Activated T-cell treated with anti-CD3 and anti-CD28 coated beads, Interleukin-2, amount 50 U/mL, for 24 hours (primary cell): ENCODE data around the gene FECH.

Experiments
- DNase-seq: peaks from one replicate; pipeline ENCODE4 v3.0.0-alpha.2; 2020
- H3K27ac Mint-ChIP-seq: 2 replicates; pipeline ENCODE4 v1.8.0; 2020; ENCODE audit warnings: mild to moderate bottlenecking, mixed read lengths
- H3K27me3 Mint-ChIP-seq: 2 replicates; pipeline ENCODE4 v1.8.0; 2020; ENCODE audit warnings: mixed read lengths
- H3K36me3 Mint-ChIP-seq: 2 replicates; pipeline ENCODE4 v1.8.0; 2020; ENCODE audit warnings: low read depth, mixed read lengths
- H3K4me1 Mint-ChIP-seq: 2 replicates; pipeline ENCODE4 v1.8.0; 2020; ENCODE audit warnings: low read depth, mixed read lengths
- H3K4me3 Mint-ChIP-seq: 2 replicates; pipeline ENCODE4 v1.8.0; 2020; ENCODE audit warnings: mild to moderate bottlenecking, moderate library complexity, mixed read lengths
- H3K9me3 Mint-ChIP-seq: 2 replicates; pipeline ENCODE4 v1.8.0; 2020; ENCODE audit warnings: mixed read lengths

The FECH gene

DNA sequence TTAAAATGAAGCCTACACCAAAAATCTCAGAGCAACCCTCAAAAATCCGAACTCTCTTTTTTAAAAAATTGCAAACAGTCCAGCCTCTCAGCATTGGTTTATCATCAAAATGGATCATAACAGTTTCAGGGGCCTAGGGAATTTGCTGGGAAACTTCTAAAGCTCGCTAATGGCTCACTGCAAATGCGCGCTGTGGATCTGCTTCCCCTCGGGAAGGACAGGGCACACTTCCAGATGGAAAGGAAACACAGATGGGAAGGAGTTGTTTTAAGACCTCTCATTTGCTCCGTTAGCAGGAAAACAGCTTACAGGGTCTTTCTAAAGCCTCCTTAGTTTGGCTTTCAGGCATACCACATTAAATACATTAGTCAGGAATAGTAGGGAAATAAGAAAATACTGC lies 27.2 kb downstream of the FECH start:
- DNase-seq, result no peak
- Mint-ChIP-seq H3K27ac (no peak overlapping the region), H3K9me3 (no peaks in the 10 kb centered on the region), H3K27me3 (no peaks in the 10 kb centered on the region), H3K4me1 (peaks cover 4% of the 10 kb centered on the region), H3K36me3 (peaks cover 80% of the 10 kb centered on the region), H3K4me3 (no peak overlapping the region)

DNA sequence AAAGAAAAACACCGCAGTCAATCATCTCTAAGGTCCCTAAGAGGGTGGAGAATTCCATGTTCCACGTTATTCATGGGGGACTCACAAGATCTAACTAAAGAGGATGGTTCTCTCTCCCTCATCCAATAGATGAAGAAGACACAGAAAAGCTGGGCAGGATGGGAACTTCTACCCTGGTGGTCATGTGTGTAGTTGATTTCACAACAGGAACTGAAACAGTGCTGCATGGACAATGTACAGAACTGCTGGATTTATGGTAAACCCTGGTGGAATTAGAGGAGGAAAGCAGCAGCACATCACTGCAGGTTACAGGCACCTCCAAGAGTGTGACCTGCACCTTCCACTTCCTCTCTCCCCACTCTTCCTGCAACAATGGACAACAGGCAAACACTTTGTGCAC lies 31.4 kb downstream of the FECH start:
- no peak overlapping the region for H3K27ac Mint-ChIP-seq
- H3K36me3 Mint-ChIP-seq, result peaks cover 81% of the 10 kb centered on the region
- no peak for DNase-seq
- no peaks in the 10 kb centered on the region for H3K27me3 Mint-ChIP-seq
- no peak overlapping the region for H3K4me3 Mint-ChIP-seq
- H3K9me3 Mint-ChIP-seq, result no peaks in the 10 kb centered on the region
- no peaks in the 10 kb centered on the region for H3K4me1 Mint-ChIP-seq

DNA sequence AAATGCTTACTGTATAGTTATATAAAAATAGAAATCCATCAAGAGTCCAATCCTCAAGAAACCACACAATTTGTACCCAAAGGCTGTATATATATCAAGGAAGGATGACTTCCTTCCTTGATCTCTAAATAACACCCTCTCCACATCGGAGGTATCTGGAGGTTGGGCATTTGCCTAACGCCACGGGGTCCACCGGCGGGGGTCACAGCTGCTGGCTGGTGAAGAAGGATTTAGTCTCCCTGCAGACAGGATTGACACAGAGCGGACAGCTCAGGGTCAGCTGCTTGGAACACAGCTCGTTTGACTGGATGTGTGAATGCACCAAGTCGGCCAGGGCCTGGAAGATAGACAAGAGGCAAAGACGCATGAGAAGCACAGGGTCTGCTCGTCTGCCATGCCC lies 36.0 kb downstream of the FECH start:
- H3K4me3 Mint-ChIP-seq, result no peak overlapping the region
- H3K27me3 Mint-ChIP-seq, result no peaks in the 10 kb centered on the region
- H3K9me3 Mint-ChIP-seq, result no peaks in the 10 kb centered on the region
- H3K27ac Mint-ChIP-seq, result no peak overlapping the region
- peaks cover 7% of the 10 kb centered on the region for H3K4me1 Mint-ChIP-seq
- DNase-seq, result no peak
- peaks cover 46% of the 10 kb centered on the region for H3K36me3 Mint-ChIP-seq

- Mint-ChIP-seq H3K4me3 (no peak overlapping the region), H3K9me3 (no peaks in the 10 kb centered on the region), H3K36me3 (peaks cover 19% of the 10 kb centered on the region), H3K27ac (no peak overlapping the region), H3K27me3 (no peaks in the 10 kb centered on the region), H3K4me1 (peaks cover 11% of the 10 kb centered on the region)
- DNase-seq, result no peak
Observed at GRCh38 chr18:57547260-57547659, 39.2 kb downstream of the FECH start.

DNA sequence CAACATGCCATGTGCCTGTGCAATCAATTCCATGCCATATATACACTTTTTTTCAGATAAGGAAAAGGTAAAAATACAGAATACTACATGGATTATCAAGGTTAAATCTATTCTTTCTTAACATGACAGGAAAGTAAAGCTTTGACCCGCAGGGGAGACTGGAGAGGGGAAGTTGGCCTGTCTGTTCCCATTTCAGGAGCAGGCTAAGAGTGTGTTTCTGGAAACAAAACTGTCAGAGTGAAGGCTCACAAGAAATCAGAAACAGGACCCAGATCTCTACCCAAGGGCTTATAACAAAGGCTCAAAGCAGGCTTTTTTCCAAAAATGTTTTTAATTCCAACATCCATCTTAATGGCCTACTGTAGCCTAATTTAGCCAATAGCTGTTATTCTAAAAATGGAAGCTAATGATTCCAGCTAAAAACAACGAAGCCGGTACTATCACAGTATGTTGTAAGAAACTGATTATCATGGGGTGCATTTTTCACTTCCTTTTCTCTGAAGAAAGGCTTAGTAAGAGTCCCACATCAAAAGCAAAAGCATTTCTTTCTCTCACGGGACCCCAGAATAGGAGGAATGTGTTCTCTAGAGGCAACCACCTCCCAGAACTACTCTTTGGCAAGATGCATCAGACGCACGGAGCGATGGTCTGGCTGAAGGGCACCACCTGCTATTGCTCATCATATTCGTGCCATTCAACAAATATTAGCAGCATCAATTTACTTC lies 41.4 kb downstream of the FECH start:
- Mint-ChIP-seq H3K36me3 (peaks cover 8% of the 10 kb centered on the region), H3K4me3 (no peak overlapping the region), H3K9me3 (no peaks in the 10 kb centered on the region), H3K27me3 (no peaks in the 10 kb centered on the region), H3K4me1 (peaks cover 11% of the 10 kb centered on the region), H3K27ac (no peak overlapping the region)
- no peak for DNase-seq

DNA sequence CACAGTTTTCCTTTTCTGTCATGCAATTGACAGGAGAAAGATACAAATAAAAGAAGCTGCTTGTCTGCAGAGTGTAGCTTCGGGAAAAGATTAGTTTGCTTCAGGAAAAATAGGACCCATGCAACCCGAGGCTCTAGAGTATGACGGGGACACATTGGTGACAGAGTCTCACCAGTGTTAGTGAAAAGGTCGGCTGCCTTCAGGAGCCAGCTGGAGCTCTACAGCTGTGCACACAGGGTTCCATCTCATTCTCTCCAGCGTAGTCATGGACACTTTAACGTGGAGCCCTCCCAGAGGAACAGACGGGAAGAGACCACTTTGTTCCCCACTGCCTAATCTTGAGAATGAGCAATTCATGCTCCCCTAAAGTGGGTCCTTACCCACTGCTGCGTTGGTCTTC lies 42.9 kb downstream of the FECH start:
- Mint-ChIP-seq H3K4me1 (peaks cover 11% of the 10 kb centered on the region), H3K27ac (no peak overlapping the region), H3K9me3 (no peaks in the 10 kb centered on the region), H3K27me3 (no peaks in the 10 kb centered on the region), H3K36me3 (peaks cover 2% of the 10 kb centered on the region), H3K4me3 (no peak overlapping the region)
- DNase-seq, result no peak

DNA sequence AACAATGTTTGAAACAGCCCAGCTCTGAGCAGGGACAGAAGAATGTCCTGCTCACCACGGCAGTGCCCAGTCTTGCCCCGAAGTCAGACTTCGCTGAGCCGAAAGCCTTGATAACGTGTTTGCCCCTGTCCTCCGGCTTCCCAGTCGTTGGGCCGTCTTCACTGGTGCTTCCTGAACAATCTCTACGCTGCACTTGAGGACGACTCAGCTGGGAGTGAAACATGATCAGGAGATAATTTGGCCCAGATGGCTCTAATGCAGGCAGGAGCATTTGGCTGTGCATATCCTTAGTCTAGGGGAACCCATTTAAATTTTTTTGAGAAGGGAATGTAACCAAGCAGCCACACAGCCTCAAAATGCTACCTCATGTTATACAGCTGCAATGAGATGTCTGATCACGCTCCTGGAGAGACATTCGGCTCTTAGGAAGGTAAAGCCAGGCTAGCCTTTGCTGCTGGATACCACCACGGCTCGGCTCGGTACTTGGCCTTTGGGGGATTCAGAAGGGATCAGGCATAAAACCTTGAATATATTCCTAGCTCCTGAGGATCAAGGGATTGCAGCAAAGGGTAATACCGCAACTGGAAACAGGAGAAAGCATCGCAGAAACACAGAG lies 43.6 kb downstream of the FECH start:
- no peak for DNase-seq
- H3K27ac Mint-ChIP-seq, result no peak overlapping the region
- H3K4me1 Mint-ChIP-seq, result peaks cover 11% of the 10 kb centered on the region
- H3K9me3 Mint-ChIP-seq, result no peaks in the 10 kb centered on the region
- H3K4me3 Mint-ChIP-seq, result no peak overlapping the region
- H3K36me3 Mint-ChIP-seq, result peaks cover 2% of the 10 kb centered on the region
- no peaks in the 10 kb centered on the region for H3K27me3 Mint-ChIP-seq

DNA sequence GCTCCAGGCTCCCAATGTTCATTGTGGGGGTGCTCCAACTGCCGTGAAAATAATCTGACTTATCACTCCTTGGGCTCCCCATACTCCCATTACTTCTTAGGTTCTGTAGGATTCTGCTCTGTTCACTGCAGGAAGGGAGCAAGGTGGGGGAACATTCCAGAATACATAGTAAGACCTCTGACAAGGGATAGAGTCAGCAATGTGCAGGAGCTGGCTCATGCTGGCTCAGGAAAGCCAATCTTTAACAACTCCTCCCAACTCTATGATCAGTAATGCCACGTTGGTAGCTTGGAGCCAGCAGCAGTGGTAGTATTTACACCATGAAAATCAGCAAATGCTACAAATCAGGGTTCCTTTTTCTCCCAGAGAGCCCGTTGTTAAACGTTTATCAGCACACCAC lies 44.4 kb downstream of the FECH start:
- no peak overlapping the region for H3K27ac Mint-ChIP-seq
- DNase-seq, result no peak

GRCh38 chr18:57539702-57540101 lies 46.8 kb downstream of the FECH start:
- Mint-ChIP-seq H3K36me3 (no peaks in the 10 kb centered on the region), H3K27me3 (no peaks in the 10 kb centered on the region), H3K4me1 (no peaks in the 10 kb centered on the region), H3K9me3 (no peaks in the 10 kb centered on the region), H3K27ac (no peak overlapping the region), H3K4me3 (no peak overlapping the region)
- no peak for DNase-seq

More for the DNA sequence above, 44.4 kb downstream of the FECH start:
- H3K27me3 Mint-ChIP-seq, result no peaks in the 10 kb centered on the region
- no peaks in the 10 kb centered on the region for H3K9me3 Mint-ChIP-seq
- H3K4me1 Mint-ChIP-seq, result peaks cover 11% of the 10 kb centered on the region
- no peak overlapping the region for H3K4me3 Mint-ChIP-seq
- H3K36me3 Mint-ChIP-seq, result no peaks in the 10 kb centered on the region

DNA sequence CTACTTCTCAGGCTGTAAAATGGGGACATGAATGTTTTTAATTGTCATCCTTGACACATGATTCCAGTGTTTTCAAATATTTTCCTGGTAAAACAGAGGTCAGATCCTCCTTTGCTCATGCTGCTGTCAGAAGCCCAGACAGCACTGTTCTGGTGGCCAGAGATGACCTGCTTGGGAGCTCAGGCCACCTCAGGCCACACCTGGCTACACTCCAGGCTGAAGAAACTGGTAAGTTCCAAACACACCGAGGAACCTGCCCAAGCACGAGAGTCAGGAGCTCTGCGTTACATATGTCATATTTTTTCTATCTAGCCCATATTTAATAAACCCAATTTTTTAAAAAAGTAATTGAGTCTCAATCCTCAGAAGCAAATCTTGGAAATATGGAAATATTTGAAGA lies 47.9 kb downstream of the FECH start:
- no peaks in the 10 kb centered on the region for H3K9me3 Mint-ChIP-seq
- H3K27ac Mint-ChIP-seq, result no peak overlapping the region
- no peaks in the 10 kb centered on the region for H3K36me3 Mint-ChIP-seq
- no peaks in the 10 kb centered on the region for H3K27me3 Mint-ChIP-seq
- H3K4me3 Mint-ChIP-seq, result no peak overlapping the region
- H3K4me1 Mint-ChIP-seq, result no peaks in the 10 kb centered on the region
- no peak for DNase-seq

DNA sequence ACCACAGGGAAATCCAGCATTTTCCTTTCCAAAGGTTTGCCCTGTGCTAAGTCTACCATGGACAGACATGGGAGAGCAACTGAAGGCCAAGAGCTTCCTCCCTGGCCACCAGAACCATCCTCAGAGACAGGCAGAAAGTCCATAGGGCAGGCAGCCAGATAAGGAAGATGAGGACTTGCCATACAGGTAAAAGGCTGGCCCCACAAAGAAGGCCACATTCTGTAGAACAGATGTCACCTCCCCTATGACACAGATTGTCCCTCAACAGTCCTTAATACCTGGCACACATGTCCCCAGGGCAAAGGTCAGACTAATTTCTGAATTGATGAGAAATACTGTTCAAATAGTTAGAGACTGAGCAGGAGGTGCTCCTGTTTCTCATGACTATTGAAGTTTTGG lies 52.0 kb downstream of the FECH start:
- Mint-ChIP-seq H3K27me3 (no peaks in the 10 kb centered on the region), H3K9me3 (no peaks in the 10 kb centered on the region), H3K4me3 (no peak overlapping the region), H3K36me3 (no peaks in the 10 kb centered on the region), H3K4me1 (no peaks in the 10 kb centered on the region), H3K27ac (no peak overlapping the region)
- no peak for DNase-seq

DNA sequence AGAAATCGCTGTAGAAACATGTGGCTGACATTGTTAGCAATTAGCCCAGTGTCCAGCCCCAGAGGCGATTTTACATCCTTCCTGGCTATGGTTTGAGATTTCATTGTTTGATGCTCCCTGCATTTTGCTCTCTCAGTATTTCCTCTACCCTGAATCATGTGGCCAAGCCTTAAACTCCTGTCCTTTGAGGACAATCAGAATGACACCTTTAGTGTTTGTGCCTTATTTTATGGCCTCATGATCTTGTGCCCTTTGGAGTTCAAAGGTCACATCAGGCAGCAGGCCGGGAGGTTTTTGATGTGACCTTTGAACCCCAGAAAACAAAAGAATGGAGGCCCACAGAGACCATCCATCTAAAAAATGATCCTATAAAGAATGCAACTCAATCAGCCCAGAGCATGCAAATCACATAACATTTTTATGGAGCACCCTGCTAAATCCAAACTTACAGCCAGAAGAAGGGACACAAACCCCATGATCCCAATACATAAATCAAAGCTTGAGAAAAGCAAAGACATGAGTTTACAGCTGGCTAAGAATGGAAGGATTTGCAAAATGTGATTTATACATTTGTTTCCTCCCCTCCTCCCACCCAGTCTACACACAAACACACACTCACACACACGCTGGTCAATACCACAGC lies 52.5 kb downstream of the FECH start:
- DNase-seq, result no peak
- H3K4me3 Mint-ChIP-seq, result no peak overlapping the region
- H3K4me1 Mint-ChIP-seq, result no peaks in the 10 kb centered on the region
- no peaks in the 10 kb centered on the region for H3K9me3 Mint-ChIP-seq
- H3K27ac Mint-ChIP-seq, result no peak overlapping the region
- H3K27me3 Mint-ChIP-seq, result no peaks in the 10 kb centered on the region
- no peaks in the 10 kb centered on the region for H3K36me3 Mint-ChIP-seq

GRCh38 chr18:57533006-57533867 lies 53.3 kb downstream of the FECH start:
- no peak for DNase-seq
- no peaks in the 10 kb centered on the region for H3K36me3 Mint-ChIP-seq
- H3K9me3 Mint-ChIP-seq, result no peaks in the 10 kb centered on the region
- no peak overlapping the region for H3K4me3 Mint-ChIP-seq
- no peak overlapping the region for H3K27ac Mint-ChIP-seq
- H3K27me3 Mint-ChIP-seq, result no peaks in the 10 kb centered on the region
- H3K4me1 Mint-ChIP-seq, result no peaks in the 10 kb centered on the region

DNA sequence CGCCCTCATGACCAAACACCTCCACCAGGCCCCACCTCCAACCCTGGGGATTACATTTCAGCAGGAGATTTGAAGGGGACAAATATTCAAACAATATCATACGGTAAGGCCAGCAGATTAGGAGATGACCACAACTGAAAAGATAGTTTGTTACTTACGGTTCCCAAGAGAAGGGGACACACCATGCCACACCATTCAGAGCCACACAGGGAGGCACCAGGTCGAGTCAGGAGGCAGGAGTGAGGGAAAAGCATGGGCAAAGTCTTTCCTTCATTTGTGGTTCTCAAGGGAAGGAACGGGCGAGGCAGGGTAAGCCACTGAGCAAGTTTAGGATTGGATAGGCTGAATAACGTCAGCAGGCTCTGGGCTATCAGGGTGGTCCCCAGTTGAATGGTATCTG lies 57.4 kb downstream of the FECH start:
- Mint-ChIP-seq H3K4me3 (no peak overlapping the region), H3K27me3 (no peaks in the 10 kb centered on the region), H3K27ac (no peak overlapping the region), H3K36me3 (no peaks in the 10 kb centered on the region), H3K4me1 (no peaks in the 10 kb centered on the region), H3K9me3 (no peaks in the 10 kb centered on the region)
- no peak for DNase-seq
